EL (cell line): ENCODE data around the gene UVSSA.

Experiments
- DNase-seq: peaks from one replicate; pipeline ENCODE4 v3.0.0-alpha.2; 2016

The UVSSA gene

DNA sequence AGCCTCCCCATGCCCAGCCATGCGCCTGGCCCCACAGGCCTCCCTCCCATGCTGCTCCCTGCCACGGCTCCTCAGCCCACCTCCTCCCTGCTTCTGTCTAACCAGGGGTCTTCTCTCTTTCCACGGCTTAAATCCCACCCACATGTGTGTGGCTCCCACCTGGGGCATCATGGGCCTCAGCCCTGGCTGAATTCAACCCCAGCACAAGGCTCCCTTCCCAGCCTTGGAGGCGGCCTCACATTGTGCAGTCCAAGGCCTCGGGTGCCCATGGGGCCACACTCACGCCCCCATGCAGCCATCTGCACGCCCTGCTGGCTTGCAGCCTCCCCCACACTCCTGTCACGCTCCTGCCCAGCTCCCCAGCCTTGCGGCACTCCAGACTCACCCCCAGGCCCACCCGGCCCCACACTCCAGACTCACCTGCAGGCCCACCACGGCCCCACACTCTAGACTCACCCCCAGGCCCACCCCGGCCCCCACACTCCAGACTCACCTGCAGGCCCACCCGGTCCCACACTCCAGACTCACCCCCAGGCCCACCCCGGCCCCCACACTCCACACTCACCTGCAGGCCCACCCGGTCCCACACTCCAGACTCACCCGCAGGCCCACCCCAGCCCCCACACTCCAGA is 30.4 kb upstream of the UVSSA start:
- no peak for DNase-seq

DNA sequence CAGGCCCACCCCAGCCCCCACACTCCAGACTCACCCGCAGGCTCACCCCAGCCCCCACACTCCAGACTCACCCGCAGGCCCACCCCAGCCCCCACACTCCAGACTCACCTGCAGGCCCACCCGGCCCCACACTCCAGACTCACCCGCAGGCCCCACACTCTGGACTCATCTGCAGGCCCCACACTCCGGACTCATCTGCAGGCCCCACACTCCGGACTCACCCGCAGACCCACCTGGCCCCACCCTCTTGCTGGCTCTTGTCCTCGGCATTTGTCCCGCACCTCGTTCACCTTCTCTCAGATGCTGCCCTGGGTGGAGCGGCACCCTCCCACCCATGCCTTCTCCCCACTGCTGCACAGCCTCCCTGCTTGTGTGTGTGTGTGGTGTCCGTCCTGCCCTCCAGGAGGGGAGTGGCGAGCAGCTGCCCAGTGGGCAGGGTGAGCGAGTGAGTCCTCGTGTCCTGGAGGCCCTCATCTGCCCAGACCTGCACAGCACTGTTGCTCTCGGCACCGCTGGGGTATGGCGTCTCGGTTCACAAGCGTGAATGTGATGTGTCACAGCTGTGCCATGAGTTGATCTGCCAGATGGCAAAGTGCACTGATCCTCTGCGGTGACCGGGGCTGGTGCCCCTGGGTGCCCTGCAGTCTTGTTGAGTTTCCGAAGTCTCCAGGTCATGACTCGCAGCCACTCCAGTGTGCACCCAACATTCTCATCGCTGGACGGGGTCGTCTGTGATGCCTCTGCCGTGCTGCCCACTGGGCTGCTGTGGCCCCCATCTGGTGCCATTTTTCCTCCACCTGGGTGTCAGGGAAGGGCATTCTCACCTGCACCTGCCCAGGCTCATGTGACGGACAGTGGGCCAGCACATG is 29.6 kb upstream of the UVSSA start:
- no peak for DNase-seq

DNA sequence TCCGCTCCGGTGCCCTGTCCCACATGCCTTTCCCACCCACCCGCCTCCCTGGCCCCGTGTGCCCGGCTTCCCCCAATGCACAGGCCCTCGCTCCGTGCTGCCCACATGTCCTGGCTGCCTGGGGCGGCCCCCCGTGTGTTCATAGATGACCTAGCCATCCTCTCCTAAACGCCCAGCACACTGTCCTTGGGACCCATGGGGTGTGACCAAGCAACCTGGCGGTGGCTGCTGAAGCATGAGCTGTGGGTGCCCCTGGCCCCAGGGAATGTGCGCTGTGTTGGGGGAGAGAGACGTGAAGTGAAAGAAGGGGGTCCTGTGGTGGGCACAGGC is 29.0 kb upstream of the UVSSA start:
- no peak for DNase-seq

DNA sequence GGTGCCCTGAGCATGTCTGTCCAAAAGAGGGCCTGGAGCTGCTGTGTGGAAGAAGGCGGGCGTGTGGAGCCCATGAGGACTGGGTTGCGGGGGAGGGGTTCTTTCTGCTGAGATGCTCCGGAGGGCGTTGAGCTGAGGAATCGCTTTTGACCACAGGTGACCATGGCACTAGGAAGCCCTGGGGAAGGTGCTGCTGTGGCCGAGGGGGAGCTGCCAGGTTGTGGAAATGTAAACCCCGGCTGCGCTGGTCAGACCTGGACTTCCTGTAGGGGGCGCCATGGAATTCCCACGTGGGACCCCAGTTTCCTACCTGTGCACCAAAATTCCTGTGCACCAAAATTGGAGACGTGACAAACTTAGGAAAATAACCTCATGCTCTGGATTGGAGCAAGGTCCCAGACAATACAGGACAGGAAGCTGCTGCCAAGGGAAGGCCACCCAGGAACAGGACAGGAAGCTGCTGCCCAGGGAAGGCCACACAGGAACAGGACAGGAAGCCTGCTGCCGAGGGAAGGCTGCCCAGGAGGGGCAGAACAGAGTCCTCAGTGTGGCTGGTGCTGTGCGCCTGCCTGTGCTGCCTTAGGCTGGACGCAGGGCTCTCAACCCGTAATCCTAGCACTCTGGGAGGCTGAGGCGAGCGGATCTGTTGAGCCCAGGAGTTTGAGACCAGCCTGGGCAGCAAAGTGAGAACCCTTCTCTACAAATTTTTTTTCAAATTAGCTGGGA is 28.4 kb upstream of the UVSSA start:
- no peak for DNase-seq

DNA sequence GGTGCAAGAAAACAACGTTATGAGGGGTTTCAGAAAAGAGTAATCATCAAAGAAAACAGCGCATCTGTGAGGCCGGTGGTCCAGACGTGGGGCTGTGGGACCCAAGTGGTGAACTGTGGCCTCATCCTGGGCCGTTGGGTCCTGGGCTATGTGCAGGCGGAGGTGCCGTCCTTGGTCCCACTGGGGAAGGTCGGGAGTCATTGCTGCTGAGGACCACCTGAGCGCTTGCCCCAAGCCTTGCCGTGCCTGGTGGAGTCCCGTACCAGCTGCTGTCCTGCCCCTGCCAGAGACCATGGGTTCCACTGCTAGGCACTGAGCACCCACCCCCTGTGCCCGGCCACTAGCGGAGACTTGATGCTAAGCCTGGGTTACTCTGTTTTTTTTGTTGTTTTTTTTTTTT is 25.5 kb upstream of the UVSSA start:
- DNase-seq = no peak

DNA sequence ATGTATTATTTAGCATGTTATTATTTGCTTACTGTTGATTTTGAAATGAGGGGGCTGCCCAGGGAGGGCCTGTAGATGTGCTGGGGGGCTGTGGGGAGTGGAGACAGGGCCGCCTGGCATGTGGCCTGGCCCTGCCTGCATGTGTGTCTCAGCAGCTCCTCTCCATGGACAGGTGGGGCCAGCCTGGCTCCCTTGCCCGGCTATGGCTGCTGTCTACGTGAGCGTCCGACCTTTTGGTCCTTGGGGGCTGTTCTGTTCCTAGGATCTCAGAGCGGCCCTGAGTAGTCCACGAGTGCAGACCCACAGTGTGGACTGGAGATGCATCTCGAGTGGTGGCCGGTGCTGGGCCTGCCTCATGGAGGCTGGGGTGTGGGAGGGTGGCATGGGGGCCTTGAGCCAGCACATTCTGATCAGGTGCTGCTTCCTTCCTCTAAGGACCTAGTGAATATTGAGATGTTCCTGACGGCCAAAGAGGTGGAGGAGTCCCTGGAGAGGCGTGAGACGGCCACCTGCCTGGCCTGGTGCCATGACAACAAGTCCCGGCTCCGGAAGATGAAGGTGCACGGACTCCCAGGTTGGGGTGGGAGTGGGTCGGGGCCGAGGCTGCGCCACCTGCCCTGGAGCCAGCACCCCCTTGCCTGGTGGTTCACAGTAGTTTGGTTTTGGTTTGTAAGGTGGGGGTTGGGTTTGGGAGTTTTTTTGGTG is 24.9 kb upstream of the UVSSA start:
- no peak for DNase-seq

DNA sequence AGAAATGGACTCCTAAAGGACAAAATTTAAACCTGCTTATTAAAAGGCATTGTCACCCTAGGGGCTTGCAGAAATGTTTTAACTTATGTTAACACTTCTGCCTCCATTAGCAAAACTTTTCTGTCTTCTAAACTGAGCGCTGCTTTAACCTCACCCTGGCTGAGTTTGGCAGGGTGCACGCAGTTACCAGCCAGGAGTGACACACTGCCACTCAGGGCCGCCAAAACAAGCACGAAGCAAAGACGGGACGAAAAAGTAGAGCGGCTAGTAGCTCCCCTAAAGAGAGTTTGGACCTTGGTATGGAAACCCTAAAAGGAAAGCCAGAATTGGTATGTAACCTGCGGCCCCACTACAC is 23.8 kb upstream of the UVSSA start:
- no peak for DNase-seq

DNA sequence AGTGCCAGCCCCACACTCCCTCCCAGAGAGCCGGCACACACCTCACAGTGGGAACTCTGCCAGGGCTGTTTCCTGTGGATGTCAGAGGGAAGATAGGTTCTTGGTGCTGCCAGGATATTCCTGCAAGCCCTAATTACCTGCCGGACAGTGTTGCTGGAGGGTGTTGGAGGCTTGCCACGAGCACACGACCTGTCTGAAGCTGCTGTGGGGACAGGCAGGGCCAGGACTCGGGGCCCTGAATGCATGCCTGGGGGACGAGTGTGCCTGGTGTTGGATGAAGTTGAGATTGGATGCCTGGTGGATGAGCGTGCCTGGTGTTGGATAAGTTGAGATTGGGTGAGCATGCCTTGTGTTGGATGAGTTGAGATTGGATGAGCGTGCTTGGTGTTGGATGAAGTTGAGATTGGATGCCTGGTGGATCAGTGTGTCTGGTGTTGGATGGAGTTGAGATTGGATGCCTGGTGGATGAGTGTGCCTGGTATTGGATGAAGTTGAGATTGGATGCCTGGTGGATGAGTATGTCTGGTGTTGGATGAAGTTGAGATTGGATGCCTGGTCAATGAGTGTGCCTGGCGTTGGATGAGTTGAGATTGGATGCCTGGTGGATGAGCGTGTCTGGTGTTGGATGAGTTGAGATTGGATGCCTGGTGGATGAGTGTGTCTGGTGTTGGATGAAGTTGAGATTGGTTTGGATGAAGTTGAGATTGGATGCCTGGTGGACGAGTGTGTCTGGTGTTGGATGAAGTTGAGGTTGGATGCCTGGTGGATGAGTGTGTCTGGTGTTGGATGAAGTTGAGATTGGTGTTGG is 23.2 kb upstream of the UVSSA start:
- DNase-seq = peak; percentile 96

DNA sequence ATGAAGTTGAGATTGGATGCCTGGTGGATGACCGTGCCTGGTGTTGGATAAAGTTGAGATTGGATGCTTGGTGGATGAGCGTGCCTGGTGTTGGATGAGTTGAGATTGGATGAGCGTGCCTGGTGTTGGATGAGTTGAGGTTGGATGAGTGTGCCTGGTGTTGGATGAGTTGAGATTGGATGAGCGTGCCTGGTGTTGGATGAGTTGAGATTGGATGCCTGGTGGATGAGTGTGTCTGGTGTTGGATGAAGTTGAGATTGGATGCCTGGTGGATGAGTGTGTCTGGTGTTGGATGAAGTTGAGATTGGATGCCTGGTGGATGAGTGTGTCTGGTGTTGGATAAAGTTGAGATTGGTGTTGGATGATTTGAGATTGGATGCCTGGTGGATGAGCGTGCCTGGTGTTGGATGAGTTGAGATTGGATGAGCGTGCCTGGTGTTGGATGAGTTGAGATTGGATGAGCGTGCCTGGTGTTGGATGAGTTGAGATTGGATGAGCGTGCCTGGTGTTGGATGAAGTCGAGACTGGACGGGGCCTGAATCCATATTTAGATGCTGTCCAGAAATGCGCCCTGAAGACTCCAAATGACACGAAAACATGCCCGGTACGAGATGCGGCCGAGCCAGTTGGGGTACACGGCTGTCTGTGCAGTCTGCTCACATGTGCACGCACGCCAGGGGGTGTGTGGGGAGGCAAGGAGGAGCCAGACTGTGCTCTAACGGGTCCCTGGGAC is 22.4 kb upstream of the UVSSA start:
- peak; percentile 63 for DNase-seq

DNA sequence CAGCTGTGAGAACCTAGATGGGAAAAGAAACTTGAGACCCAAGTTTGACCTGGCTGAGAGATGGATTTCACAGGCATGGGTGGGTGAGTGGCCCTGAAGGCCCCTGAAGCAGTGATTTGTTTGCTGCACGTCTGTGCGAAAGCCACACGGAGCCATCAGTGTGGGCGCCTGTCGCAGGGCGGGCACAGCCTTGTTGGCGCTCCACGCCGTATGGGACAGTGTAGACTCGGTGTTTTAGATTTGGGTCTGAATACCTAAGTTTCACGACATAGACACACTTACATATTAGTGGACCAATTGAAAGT is 21.9 kb upstream of the UVSSA start:
- DNase-seq = no peak

DNA sequence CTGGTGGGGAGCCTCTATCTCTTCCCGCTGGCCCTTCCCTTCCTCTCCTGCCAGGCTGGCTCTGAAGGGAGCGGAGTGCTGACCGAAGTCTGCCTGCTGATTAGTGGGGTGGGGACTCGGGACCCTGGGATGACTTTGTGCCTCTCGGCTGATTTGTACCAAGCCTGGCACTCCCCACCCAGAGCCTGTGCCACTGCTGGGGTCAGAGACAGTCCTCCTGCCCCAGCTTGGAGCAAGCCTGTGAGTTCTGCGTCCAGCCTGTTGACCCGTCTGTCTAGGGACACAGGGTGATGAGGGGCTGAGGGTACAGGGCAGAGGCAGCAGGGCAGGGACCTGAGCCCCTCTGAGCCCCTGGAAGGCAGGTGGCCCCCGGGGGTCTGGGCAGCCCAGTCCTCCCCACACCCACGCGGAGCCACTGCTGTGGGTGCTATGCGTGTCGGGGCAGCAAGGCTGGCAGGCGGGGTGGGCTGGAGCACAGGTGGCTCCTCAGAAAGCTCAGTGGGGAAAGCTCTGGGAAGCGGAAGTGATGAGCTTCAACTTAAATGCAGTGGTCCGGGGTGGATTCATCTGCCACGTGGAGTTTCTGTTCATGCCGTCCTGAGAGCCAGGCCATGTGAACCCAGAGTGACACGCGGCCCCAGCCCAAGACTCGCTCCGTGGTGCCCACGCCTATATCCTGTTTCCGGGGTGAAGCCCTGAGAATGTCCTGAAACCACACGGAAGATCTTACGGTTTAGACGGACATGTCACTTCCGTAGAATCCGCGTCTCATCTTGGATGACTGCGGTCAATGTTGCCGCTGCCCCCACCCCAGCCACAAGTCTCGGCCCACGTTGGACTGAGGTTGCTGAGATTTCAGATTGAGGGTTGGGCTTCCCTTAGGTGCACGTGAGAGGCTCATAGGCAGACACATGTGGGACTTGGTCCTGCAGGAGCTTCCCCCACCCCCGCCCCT is 21.1 kb upstream of the UVSSA start:
- no peak for DNase-seq

DNA sequence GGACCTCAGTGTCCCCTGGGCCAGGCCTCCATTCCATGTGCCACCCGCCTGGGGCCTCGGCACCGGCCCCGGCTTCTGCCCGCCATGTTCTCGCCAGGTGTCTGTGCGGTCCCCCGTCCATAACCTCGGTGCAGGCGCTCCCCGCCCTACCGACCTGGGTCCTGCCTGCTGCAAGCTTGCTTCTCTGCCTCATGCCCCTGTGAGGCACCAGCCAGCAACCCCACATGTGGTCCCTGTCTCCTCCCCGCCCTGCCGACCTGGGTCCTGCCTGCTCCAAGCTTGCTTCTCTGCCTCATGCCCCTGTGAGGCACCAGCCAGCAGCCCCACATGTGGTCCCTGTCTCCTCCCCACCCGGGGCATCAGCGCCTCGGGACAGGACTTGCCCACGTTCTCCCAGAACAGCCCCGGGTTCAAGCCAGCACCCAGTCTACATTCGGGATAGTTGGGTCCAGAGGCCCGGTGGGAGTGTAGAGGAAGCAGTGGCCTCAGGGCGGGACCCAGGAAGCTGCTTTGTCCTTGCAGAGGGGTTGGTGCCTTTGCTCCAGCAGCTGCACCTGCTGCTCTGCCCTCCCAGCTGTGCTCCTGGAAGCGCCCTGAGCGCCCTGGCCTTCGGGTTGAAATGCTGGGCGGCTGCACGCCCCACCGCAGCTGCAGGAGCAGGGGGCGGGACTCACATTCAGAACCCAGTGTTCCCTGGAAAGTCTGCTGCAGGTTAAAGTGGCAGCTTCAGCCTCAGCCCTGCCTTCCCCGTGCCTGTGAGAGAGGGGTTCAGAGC is 20.1 kb upstream of the UVSSA start:
- DNase-seq = no peak

DNA sequence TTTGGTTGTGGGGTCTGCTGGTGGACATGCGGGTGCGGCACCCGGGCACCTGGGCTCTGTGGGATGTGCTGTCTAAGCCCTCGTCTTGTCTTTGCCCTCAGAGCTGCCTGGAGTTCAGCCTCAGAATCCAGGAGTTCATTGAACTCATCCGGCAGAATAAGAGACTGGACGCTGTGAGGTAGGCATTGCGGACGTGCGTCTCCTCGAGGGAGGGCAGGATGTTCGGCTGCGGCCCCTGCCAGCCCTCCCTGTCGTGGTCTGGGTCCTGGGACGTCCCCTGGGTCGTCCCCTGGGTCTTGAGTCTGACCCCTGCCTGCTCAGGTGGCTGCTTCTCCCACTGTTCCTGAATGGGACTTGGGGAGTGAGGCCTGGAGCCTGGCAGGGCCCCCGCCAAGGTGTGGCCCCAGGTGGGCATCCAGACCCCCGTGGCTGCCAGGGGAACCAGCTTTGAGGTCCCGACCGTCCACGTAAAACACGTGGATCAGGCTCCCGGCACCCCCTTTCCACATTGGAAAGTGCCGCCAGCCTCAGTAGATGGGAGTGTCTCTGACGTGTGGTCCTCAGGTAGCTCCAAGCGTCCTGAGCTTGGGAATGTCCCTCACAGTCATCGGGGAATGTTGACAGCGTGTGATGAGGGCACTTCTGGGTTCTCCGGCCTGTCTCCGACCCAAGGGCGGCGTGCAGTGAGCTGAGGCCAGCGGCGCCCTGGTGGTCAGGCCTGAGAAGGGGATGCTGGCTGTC is 19.3 kb upstream of the UVSSA start:
- DNase-seq = no peak

DNA sequence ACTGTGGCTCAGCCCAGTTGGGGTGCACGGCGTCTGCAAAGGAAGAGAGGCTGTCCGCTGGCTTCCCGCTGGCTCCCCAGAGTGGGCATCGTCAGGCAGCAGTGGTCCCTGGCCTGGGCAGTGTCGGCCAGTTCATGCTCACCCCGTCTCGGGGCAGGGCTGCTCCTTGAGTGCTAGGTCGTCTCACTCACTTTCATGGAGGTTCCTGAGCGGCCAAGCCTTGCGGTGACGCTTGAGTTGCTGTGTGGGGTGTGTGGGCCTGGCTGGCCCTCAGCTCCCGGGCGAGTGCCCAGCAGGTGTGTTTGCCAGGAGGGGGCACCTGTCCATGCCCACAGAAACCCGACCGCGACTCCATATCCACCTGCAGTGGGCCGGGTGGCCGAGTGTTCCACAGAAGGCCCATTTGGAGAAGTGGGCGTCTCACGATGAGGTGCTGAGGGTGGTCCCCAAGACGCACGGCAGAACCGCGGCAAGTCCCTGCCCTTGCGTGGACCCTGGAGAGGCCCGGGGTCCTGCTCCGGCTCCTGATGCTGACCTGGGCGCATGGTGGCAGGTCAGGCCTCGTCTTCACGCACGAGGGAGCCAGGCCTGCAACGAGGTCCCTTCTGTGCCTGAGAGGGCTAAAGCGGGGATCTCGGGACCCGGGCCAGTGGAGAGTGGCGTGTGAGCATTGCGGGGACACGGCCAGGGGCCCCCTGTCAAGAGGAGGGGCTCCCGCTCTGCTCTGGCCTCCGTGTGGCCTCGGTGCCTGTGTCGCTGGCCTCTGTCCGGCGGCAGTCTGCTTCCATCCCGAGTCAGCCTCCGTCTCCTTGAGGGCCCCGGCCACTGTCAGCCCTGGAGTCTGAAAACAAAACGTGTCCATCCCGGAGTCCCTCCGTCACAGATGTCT is 18.5 kb upstream of the UVSSA start:
- no peak for DNase-seq

DNA sequence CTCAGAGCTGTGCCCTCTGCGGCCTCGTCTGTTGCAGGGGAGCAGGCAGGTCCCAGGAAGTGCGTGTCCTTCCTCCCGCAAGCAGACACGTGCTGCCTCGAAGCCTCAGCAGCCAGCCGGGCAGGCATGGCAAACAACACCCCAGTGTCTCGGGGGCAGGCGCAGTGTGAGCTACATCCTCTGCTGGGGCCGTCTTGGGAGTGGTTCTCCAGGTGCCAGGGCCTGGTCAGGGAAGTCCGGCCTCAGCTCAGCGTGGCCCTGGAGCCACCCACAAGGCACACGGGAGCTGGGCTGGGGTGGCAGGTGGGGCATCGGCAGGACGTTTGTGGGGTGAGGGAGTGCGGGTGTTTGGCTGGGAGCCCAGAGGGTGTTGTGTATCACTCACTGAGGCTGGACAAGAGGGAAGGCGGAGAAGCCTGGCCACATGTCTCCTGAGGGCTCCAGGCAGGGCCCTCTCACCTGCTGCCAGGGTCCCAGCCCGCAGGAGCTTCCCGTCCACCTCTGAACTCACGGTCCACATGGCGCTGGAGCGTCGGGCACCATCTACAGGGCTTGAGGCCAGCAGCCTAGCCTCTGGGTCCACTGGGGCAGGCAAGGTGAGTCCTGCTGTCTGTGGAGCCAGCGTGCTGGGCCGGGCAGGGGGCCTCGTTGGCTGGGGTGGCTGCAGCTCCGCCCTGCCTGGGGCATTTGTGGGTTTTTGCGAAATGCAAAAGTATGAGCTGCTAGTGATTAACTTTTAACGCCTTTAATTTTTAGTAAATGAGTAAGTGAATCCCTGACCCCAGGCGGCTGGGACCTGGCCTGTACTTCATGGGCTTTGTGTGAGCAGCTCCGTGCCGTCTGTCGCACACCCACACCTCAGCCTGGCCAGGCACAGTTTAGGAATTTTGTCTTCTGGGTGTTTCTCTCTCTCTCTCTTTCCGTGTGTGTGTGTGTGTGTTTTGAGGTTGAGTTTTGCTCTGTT is 17.3 kb upstream of the UVSSA start:
- no peak for DNase-seq

DNA sequence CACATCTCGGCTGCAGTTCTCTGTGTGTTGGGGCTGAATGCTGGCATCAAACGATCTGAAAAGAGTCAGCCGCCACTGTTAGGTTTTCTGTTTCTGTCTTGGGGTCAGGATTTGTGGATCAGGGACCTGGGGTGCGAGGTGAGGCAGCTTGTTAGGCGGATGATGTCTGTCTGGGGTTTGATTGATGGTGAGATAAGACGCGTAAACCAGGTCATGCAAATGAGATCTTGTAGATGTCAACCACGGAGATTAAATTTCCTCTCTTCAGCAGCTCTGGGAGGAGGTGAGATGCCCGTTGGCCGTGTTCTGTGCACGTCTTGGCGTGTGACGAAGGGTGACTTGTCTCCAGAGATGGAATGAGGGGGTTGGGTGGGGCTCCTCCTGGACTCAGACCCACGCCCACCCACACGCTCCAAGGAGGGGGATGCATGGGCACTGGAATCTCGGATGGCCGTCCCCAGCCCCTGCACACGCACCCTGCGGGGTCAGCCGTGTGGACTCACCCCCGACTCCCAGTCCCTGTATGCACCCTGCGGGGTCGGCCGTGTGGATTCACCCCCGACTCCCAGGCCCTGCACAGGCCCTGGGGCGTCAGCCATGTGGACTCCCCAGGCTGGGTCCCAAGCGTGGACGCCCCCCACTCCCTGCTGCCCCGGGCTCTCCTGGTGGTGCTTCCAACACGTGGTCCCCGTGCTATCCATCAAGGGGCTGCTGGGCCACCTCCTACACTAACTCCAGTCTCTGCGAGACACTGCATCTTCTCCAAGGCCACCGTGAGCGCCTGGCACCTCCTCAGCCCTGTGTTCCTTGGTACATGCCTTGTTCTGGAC is 16.0 kb upstream of the UVSSA start:
- DNase-seq = no peak
